ENCODE results near the gene ADIG.

The ADIG gene

DNA sequence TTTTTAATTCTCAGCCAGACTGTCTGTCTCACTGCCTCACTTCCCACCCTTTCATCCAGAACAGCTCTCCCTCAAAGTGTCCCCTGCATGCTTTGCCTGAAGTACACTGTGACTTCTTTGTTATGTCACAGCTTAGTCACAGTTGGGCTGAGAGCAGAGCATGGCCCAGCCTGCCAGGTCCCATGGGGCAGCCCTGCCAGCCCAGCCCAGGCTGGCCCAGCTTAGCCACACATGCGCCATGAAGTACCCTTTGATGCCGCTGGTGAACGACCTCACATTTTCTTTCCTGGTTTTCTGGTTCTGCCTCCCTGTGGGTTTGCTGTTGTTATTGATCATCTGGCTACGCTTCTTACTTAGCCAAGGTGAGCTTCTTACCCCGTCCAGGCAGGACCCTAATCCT lies at the start of gene ADIG:
Gene ADIG (plus strand): TSS at position 185 of the 400 bp plus-strand sequence. CDS start 54 bp downstream, at position 239.
- no peak for DNase-seq (ENCODE audit: low read depth, low spot score)

DNA sequence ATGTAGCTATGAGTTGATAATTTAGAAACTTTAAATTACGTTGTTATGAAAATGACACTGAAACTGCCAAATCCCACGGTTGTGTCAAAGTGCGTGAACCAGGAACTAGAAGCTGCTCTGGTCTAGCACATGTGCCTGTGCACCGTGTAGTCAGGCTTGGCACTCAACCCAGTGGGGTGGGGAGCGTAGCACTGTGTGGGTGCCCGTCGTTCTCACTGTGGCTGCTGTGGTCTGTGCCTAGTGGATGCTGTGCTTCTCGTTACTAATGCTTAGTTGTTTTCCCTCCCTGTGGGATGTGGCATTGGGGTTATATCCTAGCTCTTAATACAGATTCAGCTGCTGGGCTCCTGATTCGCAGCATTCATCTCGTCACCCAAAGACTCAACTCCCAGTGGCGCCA lies 46.2 kb upstream of the ADIG start:
- no peak for DNase-seq (ENCODE audit: low read depth, low spot score)

DNA sequence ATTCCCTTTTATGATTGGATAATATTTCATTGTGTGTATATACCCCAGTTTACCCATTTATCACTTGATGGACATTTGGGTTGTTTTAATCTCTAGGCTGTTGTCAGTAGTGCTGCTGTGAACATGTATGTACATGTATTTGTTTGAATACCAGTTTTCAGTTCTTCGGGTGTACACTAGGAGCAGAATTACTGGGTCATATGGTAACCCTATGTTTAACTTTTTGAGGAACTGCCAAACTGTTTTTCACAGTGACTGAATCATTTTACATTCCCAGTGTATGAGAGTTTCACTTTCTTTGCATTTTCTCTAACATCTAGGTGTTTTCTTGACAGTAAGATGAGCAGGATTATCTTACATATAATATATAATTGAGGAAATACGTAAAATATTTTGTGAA lies 44.7 kb upstream of the ADIG start:
- no peak for DNase-seq (ENCODE audit: low read depth, low spot score)

DNA sequence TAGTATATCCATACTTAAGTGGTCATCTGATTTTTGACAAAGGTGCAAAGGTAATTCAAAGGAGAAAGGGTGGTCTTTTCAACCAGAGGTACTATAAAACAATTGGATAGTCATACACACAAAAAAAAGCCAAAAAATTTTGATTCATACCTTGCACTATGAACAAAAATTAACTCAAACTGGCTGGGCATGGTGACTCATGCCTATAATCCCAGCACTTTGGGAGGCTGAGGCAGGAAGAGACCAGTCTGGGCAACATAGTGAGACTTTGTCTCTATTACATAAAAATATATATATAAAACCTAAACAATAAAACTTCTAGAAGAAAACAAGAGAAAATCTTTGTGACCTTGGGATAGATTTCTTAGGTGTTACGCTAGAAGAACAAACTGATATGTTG lies 43.8 kb upstream of the ADIG start:
- DNase-seq (ENCODE audit: low read depth, low spot score): no peak

DNA sequence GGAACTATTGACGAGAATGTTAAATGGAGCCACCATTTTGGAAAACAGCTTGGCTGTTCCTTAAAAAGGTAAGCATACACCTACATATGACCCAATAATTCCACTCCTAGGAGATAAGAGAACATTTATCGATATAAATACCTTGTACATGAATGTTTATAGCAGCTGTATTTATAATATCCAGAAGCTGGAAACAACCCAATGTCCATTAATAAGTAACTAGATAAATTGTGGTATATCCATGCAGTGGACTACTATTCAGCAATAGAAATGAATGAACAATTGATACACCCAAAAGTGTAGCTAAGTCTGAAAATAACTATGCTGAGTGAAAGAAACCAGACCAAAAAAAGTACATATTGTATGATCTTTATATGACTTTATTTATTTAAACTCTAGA lies 42.2 kb upstream of the ADIG start:
- DNase-seq (ENCODE audit: low read depth, low spot score): no peak

DNA sequence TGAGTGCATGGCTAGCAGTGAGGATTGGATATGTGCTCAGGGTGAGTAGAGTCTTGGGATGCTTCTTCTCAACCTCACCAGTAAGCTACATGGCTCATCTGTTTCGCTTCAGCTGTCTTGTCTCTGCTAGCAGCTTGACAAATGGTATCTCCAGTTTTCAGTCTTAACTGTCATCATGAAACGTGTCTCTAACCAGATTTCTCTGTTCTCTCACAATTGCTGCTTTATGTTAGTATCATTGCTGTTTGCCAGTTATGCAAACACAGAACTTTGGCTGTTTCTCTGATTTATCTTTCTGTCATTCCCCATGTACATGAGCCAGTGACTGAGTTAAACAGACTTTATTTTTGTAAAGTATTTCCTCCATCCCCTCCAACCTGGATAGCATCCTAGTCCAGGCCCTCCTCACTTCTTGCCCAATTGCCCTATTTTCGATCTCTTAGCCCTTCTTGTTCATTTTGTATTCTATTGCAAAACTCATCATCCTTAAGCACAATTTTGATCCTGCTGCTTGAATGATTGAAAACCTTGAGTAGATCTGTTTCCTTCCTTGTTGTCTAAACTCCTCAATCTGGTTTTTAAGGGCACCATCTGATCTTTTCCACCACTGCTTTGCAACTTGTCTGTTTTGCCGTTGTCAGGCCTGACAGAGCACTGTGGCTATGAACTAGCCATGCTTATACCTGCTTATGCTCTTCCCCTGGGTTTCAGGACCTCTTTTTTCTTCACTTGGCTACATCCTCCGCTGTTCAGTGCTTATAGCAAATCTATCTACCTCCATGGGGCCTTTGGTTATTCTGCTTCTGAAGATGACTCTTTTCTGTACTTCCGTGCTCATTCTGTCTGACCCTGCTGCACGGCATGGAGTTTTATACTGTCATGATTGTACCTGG lies 37.7 kb upstream of the ADIG start:
- DNase-seq (ENCODE audit: low read depth, low spot score): no peak

DNA sequence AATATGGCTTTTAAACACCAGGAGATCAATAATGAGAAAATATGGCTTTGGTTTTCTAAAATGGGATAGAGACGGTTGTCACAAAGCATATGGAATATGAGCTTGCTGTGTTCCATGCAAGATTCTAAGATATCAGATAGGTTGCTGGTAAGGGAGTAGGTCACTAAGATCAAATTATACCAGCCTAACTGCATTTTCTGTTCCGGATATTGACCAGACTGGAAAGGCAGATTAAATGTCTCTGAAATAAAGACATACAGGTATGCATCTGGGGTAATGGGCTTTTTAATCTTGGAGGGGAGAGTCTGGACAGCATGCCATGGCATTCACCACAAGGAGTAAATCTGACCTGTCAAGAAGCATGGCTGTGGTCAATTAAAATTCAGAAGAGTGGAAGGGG lies 35.2 kb upstream of the ADIG start:
- no peak for DNase-seq (ENCODE audit: low read depth, low spot score)

DNA sequence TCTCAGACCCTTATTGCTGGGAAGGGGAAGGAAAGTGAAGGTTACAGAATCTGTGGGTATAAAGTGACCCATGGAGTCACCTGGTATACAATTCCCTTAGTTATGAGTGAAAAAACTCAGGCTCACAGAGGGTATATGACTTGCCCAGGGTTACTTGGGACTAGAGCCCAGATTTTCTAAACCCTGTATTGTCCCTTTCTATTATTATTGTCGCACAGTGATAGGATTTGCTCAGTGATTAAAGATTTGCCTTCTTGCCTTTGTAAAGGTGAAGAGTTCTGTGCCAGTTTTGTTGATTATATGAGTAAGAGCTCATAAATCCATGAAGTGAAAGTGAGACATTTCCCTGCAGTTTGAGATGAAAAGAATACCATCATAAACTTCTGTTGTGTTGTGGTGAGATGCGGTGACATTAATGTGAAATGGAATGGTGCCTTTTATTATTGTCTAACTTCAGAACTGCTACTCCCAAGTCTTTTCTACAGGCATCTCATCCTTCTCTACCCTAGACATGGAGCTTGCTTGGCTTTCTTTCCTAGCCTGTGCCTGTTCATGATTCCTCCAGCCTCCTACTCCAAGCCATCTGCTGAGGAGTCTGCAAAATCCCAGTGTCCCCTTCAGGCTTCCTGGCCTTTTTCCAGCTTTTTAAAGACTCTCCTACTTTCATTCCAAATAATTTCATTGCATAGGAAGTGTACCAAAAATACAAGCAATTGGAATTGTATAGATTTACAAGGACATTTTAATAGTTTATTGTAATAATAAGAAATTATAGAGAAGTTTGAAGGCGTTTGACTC lies 33.5 kb upstream of the ADIG start:
- no peak for DNase-seq (ENCODE audit: low read depth, low spot score)

DNA sequence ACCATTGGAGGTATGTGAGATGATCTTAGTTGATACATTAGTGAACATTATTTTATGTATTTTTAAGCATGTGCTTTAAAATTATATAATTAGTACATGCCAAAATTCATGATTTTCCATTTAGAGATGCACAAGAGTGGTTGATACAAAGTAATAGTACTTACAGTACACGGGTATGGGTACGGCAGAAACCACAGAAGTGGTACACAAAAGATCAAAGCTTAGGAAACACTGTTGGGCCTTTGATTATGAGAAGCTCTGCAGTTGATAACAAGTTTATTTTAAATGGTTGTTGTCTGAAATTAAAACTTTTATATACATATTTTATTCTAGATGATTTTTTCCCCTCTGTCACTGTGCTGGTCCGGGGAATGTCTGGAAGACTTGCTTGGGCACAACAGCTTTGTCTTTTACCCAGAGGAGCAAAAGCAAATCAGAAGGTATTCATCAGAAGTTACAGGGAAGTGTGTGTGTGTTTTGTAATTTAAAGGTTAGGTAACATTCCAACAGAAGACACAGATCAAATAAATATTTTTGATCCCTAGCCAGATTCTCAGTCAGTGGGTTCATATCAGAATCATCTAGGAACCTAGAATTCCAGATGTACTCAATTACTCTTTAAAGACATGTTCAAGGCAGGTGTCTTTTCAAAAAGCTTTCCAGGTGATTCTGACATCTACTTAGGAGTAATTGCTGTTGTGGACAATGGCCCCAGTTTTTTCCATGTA lies 32.5 kb upstream of the ADIG start:
- DNase-seq (ENCODE audit: low read depth, low spot score): no peak

DNA sequence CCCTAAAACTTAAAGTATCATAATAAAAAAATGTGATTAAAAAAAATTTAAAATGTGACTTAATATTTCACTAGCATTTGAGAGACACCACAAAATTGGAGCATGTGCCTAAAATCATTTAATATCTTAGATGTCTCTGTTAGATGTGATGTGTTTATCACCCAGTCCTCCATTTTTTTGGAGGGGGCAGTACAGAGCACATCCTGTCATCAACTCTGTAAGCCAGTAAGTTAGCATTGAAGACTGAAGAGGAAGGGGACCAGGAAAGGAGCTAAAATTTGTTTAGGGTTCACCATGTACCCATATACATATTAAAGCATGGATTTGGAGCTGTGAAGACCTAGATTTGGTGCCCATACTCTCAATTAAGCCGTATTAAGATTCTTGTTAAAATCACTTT lies 30.7 kb upstream of the ADIG start:
- no peak for DNase-seq (ENCODE audit: low read depth, low spot score)

DNA sequence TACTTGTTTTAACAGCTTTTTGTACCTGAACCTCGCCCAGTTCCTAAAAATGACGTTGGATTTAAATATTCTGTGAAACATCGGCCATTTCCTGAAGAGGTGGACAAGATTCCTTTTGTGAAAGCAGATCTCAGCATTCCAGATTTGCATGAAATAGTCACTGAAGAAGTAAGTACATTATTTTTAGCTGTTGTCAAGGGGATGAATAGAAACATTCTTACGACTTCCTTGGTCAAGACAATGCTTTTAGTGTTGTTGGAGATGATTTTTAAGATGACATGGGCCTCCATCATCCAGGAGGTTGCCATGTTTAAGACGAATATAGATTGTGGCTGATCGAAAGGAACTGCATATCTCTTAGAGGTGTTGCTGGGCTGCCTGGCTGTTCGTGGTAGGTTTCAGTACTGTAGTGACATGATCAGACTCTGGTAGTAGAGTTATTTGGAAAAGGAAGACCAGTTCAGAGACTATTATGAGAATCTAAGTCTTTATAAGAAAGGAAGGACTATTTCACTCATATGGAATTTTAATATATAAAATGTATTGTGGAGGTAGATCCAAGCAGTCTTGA lies 29.9 kb upstream of the ADIG start:
- DNase-seq (ENCODE audit: low read depth, low spot score): no peak

DNA sequence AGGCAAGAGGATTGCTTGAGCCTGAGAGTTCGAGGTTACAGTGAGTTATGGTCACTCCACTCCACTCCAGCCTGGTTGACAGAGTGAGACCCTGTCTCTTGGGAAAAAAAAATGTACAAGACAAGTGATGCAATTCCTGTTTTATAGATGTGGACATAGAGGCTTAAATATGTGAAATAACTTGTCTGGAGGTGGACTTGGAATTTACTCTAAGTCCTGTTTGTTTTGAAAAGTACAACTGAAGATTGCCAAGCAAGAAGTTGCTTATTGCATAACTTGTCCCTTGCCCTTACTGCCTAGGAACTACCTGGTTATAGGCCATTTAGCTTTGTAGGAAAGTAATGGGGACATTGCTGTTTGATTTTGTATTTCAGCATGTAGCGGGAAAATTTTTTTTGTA lies 26.0 kb upstream of the ADIG start:
- no peak for DNase-seq (ENCODE audit: low read depth, low spot score)

DNA sequence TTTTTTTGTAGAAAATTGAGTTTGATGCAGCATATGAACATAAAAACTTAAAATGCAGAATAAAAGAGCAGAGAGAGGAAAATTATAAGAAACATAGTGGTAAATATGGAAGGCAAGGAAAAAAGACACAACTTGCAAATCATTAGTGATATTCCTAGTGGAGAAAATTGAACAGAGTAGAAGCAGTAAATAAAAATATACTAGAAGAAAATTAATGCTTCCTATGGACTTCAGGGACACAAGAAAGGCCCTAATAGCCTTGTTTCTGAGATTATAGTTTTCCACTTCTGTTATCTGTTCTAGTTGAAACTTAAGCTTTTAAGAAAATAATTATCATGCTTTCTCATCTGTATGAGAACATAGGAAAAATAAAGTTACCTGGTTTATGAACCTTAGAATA lies 25.6 kb upstream of the ADIG start:
- DNase-seq (ENCODE audit: low read depth, low spot score): no peak

DNA sequence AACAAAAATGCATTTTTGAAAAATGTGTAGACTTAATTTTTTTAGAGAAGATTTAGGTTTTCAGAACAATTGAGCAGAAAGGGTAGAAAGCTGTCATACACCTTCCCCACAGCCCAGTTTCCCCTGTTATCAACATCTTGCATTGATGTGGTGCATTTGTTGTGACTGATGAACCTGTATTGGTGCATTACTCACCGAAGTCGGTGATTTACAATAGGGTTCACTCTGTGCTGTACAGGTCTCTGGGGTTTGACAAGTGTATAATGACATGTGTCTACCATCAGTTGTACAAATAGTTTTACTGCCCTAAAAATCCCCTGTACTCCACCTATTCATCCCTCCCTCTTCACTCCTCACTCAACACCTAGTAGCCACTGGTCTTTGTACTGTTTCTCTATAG lies 23.8 kb upstream of the ADIG start:
- no peak for DNase-seq (ENCODE audit: low read depth, low spot score)

DNA sequence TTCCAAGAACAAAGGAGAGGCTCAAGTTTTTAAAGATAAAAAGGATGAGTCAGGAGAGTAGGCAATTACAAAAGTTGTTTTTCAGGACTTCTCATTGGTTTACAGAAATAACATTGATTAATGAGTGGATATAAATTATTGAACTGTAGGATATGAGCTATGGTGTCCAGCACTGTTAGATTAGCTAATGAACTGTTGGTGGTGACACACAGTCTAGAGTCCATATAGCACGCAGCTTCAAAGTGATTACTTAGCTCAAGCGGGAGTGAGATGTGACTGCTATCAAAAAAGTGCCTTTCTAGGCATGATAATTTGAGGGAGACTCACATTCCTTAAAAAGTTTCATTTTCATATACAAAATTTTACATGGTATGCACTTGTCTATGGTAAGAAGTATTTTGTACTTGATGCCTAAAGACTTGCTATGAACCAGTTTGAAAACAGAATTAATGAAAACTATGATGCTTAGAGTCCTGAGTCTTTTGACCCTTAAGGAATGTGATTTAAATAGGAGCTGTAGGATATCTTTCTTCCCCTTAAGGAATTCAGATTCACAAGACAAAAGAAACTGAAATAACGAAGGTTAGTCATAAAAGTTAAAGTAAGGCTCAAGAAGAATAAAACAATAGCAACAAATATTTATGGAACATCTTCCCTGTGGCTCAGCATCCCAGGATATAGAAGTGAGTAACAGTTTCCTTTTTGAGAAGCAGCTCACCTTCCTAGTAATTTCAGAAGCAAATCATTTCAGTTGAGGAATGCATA lies 22.2 kb upstream of the ADIG start:
- DNase-seq (ENCODE audit: low read depth, low spot score): no peak

DNA sequence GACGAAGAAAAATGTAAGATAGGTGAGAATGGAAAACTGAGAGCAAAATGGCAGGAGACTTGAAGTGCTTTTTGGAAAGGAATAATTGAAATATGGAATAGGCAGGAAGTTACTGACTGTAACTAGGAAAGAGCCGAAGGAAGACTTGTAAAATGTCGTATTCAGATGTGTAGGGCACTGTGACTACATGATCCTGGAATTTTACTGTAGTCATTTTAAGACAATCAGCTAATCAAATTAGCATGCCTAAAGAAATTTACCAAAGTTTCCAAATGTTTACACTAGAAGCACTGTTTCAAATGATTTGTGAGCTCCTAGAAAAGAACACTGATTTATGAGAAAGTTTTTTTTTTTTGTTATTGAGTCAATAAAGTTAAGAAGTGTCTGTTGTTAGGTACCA lies 21.2 kb upstream of the ADIG start:
- DNase-seq (ENCODE audit: low read depth, low spot score): no peak

DNA sequence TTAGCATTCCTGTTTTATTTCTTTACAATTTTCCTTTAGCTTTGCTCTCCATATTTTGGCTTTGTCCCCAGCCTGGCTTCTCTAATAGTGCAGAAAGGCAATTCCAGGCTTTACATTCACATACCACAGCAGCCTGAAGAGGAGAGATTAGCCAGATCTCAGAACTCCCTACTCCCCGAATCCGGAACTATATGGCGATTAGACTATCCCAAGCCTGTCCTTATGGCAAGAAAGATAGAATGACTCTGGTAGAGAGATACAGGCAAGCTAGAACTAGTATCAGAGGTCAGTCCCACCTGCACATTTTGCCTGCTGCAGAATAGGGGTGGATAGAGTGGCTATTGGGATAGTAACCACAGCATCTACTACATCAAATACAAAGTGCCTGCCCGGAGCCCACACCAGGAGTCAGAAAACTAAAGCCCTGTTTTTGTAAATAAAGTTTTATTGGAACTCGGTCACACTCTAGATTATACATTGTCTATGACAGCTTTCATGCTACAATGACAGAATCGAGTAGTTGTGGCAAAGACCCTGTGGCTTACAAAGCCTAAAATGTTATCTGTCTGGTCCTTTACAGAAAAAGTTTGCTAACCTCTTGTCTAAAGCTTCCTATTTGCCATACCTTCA lies 17.1 kb upstream of the ADIG start:
- DNase-seq (ENCODE audit: low read depth, low spot score): no peak

DNA sequence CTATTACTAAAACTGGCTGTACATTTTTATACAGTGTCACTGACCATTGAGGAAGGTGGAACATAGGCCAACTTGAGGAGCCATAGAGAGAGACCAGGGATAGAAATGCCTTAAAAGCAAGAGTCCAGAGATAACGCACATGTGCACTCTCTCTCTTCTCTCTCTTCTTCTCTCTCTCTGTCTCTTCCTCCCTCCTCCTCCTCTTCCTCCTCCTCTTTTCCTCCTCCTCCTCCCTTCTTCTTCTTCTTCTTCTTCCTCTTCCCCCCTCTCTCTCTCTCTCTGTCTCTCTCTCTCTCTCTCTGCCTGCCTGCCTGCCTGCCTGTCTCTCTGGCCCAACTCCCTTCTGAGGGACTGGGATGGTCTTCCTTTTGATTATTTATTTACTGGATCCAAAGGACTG lies 16.3 kb upstream of the ADIG start:
- DNase-seq (ENCODE audit: low read depth, low spot score): no peak

DNA sequence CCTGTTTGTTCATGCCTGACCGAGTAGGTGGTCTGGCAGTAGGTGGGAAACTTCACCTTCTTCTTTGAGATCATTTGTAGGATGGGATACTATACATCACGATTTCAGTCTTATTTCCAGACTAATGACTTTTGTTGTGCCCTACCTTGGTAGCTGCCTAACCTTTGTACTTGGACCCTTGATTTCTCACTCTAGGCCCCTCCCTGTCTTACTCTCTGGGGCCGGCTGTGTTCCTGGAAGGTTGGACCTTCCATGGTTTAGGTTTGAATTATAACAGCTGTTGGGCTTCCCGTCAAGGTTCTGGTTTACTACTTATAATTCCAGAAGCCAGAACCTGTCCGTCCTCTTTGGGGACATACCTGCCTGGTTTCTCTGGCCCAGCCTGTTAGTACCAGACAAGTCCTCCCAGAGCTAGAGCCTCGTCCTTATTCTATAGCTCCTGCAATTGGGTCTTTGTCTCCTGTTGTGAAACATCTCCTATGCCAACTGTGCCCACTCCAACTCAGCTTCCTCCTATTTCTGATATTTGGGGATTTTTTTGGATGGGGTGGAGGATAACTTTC lies 14.9 kb upstream of the ADIG start:
- no peak for DNase-seq (ENCODE audit: low read depth, low spot score)

DNA sequence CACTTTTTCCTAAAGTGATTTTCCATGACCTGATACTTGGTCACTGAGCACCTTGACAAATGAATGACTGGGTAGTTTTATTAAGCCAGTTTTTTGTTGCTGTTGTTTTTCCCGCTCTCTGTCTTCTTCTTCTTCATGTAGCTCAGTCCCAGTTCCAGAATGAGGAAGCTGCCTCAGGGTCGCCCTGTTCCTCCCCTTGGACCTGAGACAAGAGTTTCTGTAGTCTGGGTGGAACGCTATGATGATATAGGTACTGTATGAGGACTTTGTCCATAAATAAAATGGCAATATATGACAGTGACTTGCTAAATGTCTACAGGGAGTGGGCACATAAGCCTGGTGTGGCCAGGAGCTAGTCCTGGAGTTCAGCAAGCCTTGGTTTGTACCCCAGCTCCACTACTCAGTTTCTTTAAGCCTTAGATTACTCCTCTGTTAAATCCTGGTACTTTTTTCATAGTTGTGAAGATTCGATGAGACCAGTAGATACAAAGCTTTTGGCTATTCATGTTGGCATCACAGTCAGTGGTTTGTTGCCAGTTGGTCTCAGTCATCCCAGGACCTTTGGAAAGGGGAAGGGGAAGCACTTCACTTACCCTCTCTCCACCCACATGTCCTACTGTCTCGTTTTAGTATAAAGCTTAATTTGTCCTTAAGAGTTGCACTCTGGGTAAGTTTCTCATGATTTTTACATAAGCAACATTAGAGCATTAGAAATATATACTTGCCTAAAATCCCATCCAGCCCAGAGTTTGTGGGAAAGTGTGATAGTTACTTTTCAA lies 11.1 kb upstream of the ADIG start:
- no peak for DNase-seq (ENCODE audit: low read depth, low spot score)

Measured in smooth muscle cell of the brain vasculature (primary cell).